Heart right ventricle (tissue), 16 donors: ENCODE measurements around the gene KCNS1. TPM values are rescaled to one million over a fixed set of nuclear protein-coding genes. Genes with fewer than 3 reads are reported as not detected.

Experiments used
- ATAC-seq, 8 donors: fragments of 200-7000 bp; cut with Tn5 transposase; one replicate each; pipeline ENCODE4 v1.9.1; 2020; ENCODE audit warnings: mild to moderate bottlenecking in 8 of 8, moderate library complexity in 8 of 8, moderate number of reproducible peaks in 1 of 8
- DNase-seq, 2 donors: peaks; one replicate each; pipeline ENCODE4 v3.0.0-alpha.2; 2020
- H3K27ac ChIP-seq, 10 donors: fragments of 200-600 bp; sonication (generic) in 2 of 10; one replicate each; pipeline versions ENCODE4 v1.5.0 to v1.8.0; 2020 to 2022; ENCODE audit warnings: mild to moderate bottlenecking in 3 of 10
- H3K27me3 ChIP-seq, 7 donors: fragments of 200-600 bp; one replicate each; pipeline ENCODE4 v1.8.0; 2021 to 2022; ENCODE audit warnings: mild to moderate bottlenecking in 2 of 7
- H3K36me3 ChIP-seq, 9 donors: fragments of 200-600 bp; sonication (generic) in 1 of 9; one replicate each; pipeline versions ENCODE4 v1.5.0 to v1.8.0; 2020 to 2022; ENCODE audit warnings: mild to moderate bottlenecking in 2 of 9
- H3K4me1 ChIP-seq, 9 donors: fragments of 200-600 bp; sonication (generic) in 1 of 9; one replicate each; pipeline versions ENCODE4 v1.5.0 to v1.8.0; 2020 to 2022; ENCODE audit warnings: mild to moderate bottlenecking in 4 of 9
- H3K4me3 ChIP-seq, 10 donors: fragments of 200-600 bp; sonication (generic) in 2 of 10; one replicate each; pipeline versions ENCODE4 v1.5.0 to v1.8.0; 2020 to 2022; ENCODE audit warnings: mild to moderate bottlenecking in 7 of 10, moderate library complexity in 2 of 10
- H3K9me3 ChIP-seq, 11 donors: fragments of 200-600 bp in 10 of 11; sonication (generic) in 2 of 11; one replicate each; pipeline versions ENCODE4 v1.5.0 to v1.8.0; 2013 to 2022; ENCODE audit warnings: mild to moderate bottlenecking in 2 of 11, control low read depth in 1 of 11, moderate library complexity in 1 of 11
- WGBS, 2 donors: extraction: QIAGEN DNeasy Blood & Tissue Kit; methylation state at CpG; one replicate each; pipeline ENCODE4 v1.1.7; 2013; ENCODE audit warnings: inconsistent platforms in 1 of 2; 5-methylcytosine and 5-hydroxymethylcytosine counted together
- intact Hi-C, 10 donors: fragments of 100-400 bp; cut with DNase I; formaldehyde crosslinking; loops; one replicate each; pipeline versions ENCODE4 v1.11.1 to v1.14.2; 2022
- polyA plus RNA-seq, 2 donors: library from polyadenylated mRNA; stranded (reverse); fragments of 200-250 nt; gene quantifications; one replicate each; pipeline ENCODE4 v1.2.3, GENCODE V29; 2013
- total RNA-seq, 10 donors: library from RNA; stranded (reverse); fragmentation: NEBNext Ultra II Directional in 3 of 10; extraction: Animal tissue kit (Norgen Biotek cat#: 25700) in 3 of 10; gene quantifications; one replicate each; pipeline versions ENCODE4 v1.2.1 to v1.2.4, GENCODE V29; 2021 to 2023
- TF ChIP-seq, protein P1 (sequence below), 9 donors: fragments of 200-600 bp; sonication (generic) in 2 of 9; IDR thresholded peaks; one replicate each; pipeline versions ENCODE4 v1.5.0 to v1.8.0; 2021 to 2022; ENCODE audit warnings: antibody characterized with exemption in 9 of 9, mild to moderate bottlenecking in 5 of 9, moderate library complexity in 1 of 9
- donor health status: Arrhythmogenic right ventricular cardiomyopathy.
- donor health status: ischemic (EF 13 %, LVEDD 7.1; RV severe dilation, severe dysfunction).
- donor health status: healthy with polysubstance abuse.
- donor health status: DM: no; HTN: yes; CAD: no.
- donor health status: DM: no; HTN: no; CAD: no.
- donor health status: ischemic (EF 25% LVEDD 6.9; RV normal size, moderate dysfunction).
- donor health status: ischemic (EF 25% LVEDD 5.7; RV mildly dilated, moderate dysfunction).
- donor health status: healthy.
- donor health status: DM: yes; HTN: yes; CAD: no.
- donor health status: Ischemic cardiomyopathy.
- donor health status: ischemic (EF 35%, LVEDD 5.7; RV mildly dilated, moderate dysfunction).
- donor health status: nonischemic (EF 11% LVEDD 7.7; RV severe dilation, severe dysfunction).
- donor health status: DM: yes; HTN: yes; CAD: no.
- donor health status: PGD.
- donor health status: ischemic (EF 29% LVEDD 5.4; RV normal size, mild dysfunction).
- donor health status: nonischemic (EF 23%, LVEDD 6.1; RV moderate dilation, normal function).

Gene KCNS1
- total and polyA plus RNA-seq, 12 donors, result 0.04 to 0.09 TPM; not detected in 10

DNA sequence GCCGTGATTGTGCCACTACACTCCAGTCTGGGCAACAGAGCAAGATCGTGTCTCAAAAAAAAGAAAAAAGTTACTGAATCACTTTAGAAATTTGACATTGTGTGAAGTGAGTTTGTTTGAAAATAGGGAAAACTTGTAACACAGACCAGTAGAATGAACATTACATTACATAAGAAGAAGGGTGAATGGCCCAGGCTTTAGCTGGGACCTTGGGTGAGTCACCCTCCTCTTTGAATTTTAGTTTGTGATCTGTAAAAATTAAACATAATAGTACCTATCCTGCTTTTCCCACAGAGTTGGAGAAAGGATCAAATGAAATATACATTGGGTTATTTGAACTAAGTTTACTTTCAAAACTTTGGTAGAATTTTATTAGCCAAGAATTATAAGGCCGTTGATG, 56.3 kb downstream of the KCNS1 start:
- H3K27me3 ChIP-seq, result no peaks in the 10 kb centered on the region
- no peak overlapping the region for H3K4me3 ChIP-seq
- no peak for DNase-seq
- WGBS, 2 donors, result 96 to 97% methylated on average over 3 of the region's 3 CpGs
- intact Hi-C loops, result loop anchor here in 8 of 10 donors (1.0 to 10.0 kb wide), 8 partner anchors 50 to 248 kb away; no protein-coding TSS in a partner anchor
- H3K27ac ChIP-seq, result no peak overlapping the region
- TF ChIP-seq, protein P1, sequence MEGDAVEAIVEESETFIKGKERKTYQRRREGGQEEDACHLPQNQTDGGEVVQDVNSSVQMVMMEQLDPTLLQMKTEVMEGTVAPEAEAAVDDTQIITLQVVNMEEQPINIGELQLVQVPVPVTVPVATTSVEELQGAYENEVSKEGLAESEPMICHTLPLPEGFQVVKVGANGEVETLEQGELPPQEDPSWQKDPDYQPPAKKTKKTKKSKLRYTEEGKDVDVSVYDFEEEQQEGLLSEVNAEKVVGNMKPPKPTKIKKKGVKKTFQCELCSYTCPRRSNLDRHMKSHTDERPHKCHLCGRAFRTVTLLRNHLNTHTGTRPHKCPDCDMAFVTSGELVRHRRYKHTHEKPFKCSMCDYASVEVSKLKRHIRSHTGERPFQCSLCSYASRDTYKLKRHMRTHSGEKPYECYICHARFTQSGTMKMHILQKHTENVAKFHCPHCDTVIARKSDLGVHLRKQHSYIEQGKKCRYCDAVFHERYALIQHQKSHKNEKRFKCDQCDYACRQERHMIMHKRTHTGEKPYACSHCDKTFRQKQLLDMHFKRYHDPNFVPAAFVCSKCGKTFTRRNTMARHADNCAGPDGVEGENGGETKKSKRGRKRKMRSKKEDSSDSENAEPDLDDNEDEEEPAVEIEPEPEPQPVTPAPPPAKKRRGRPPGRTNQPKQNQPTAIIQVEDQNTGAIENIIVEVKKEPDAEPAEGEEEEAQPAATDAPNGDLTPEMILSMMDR (IDR thresholded peaks at IDR 0.05), result no peak
- ATAC-seq, result no peak
- H3K36me3 ChIP-seq, result peaks cover 0 to 45% (median 0%) of the 10 kb centered on the region in 9 donors
- peaks cover 0 to 52% (median 5%) of the 10 kb centered on the region in 9 donors for H3K4me1 ChIP-seq
- peaks cover 0 to 6% (median 0%) of the 10 kb centered on the region in 11 donors for H3K9me3 ChIP-seq

DNA sequence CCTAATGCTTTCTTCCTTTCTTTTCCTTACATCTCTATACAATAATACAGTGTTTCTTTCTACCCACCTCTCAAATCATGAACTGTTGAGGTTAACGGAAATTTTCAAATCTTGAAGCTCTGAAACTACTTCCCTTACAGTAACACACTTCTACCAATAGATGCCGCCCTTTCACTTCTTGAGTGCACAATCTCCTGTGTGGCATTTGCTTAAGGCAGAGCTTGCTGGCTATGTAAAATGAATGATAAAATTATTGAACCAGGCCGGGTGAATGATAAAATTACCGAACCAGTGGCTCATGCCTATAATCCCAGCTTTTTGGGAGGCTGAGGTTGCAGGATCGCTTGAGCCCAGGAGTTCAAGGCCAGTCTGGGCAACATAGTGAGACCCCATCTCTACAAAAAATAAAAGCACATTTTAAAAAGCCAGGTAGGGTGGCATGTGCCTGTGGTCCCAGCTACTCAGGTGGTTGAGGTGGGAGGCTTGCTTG, 56.8 kb downstream of the KCNS1 start:
- DNase-seq, result peak in 1 of 2 donors; percentile 35
- WGBS, 2 donors, result 30 to 38% methylated on average over 5 of the region's 5 CpGs
- H3K4me3 ChIP-seq, result no peak overlapping the region
- H3K36me3 ChIP-seq, result peaks cover 0 to 45% (median 0%) of the 10 kb centered on the region in 9 donors
- peak in 6 of 8 donors; percentile 53 to 76 (median 60) for ATAC-seq
- H3K9me3 ChIP-seq, result peaks cover 0 to 6% (median 0%) of the 10 kb centered on the region in 11 donors
- H3K27ac ChIP-seq, result no peak overlapping the region
- peaks cover 0 to 51% (median 0%) of the 10 kb centered on the region in 9 donors for H3K4me1 ChIP-seq
- TF ChIP-seq, protein P1 (IDR thresholded peaks at IDR 0.05), result peak; percentile 65 to 89 (median 86)
- intact Hi-C loops, result loop anchor here in 8 of 10 donors (1.0 to 10.0 kb wide), 8 partner anchors 51 to 249 kb away; no protein-coding TSS in a partner anchor
- no peaks in the 10 kb centered on the region for H3K27me3 ChIP-seq

DNA sequence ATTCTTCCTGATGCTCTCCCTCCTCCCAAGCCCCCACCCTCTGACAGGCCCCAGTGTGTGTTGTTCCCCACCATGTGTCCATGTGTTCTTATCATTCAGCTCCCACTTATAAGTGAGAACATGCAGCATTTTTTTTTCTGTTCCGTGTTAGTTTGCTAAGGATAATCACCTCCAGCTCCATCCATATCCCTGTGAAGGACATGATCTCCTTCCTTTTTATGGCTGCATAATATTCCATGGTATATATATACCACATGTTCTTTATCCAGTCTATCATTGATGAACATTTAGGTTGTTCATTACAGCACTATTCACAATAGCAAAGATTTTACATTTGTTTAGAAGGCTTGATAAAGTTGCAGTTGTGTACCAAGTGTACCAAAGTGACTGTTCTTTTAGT, 57.9 kb downstream of the KCNS1 start:
- intact Hi-C loops, result loop anchor here in 6 of 10 donors (2.0 to 10.0 kb wide), 5 partner anchors 52 to 249 kb away; no protein-coding TSS in a partner anchor
- ATAC-seq (no peak), DNase-seq (no peak)
- H3K4me3 ChIP-seq, result no peak overlapping the region
- no peaks in the 10 kb centered on the region for H3K27me3 ChIP-seq
- no peak overlapping the region for H3K27ac ChIP-seq
- peaks cover 0 to 33% (median 0%) of the 10 kb centered on the region in 9 donors for H3K36me3 ChIP-seq
- H3K4me1 ChIP-seq, result peaks cover 0 to 58% (median under 1%) of the 10 kb centered on the region in 9 donors
- TF ChIP-seq, protein P1 (IDR thresholded peaks at IDR 0.05), result no peak
- H3K9me3 ChIP-seq, result peaks cover 0 to 6% (median 0%) of the 10 kb centered on the region in 11 donors
- 93 to 98% methylated on average over 1 of the region's 1 CpG for WGBS, 2 donors

Other genes starting within 250 kb of the KCNS1 start
- 100 to 1,000 TPM in 8 of 10 donors, 10 to 100 TPM in 2; 89.1 to 130 (median 116) TPM for gene YWHAB, start 215.4 kb downstream of the KCNS1 start, total RNA-seq
- gene YWHAB, start 215.4 kb downstream of the KCNS1 start, polyA plus RNA-seq, result 10 to 100 TPM; 37.9 to 96.7 TPM
- 1 to 10 TPM in 9 of 10 donors, under 1 TPM in 1; 0.89 to 3.4 (median 1.8) TPM for gene PABPC1L, start 191.1 kb downstream of the KCNS1 start, total RNA-seq
- gene PABPC1L, start 191.1 kb downstream of the KCNS1 start, polyA plus RNA-seq, result 10 to 100 TPM in 1 of 2 donors, 1 to 10 TPM in 1; 2.6 to 14.3 TPM
- 10 to 100 TPM in 5 of 10 donors, 1 to 10 TPM in 5; 7.8 to 15.8 (median 10.3) TPM for gene TOMM34, start 140.7 kb downstream of the KCNS1 start, total RNA-seq
- 10 to 100 TPM in 1 of 2 donors, 1 to 10 TPM in 1; 3.4 to 21.2 TPM for gene TOMM34, start 140.7 kb downstream of the KCNS1 start, polyA plus RNA-seq
- gene STK4, start 134.6 kb downstream of the KCNS1 start, total RNA-seq, result 10 to 100 TPM in 2 of 10 donors, 1 to 10 TPM in 8; 7.7 to 18.1 (median 8.2) TPM
- 1 to 10 TPM; 3.7 to 4.8 TPM for gene STK4, start 134.6 kb downstream of the KCNS1 start, polyA plus RNA-seq
- gene WFDC5, start 14.0 kb upstream of the KCNS1 start, total RNA-seq, result not detected
- not detected for gene WFDC5, start 14.0 kb upstream of the KCNS1 start, polyA plus RNA-seq
- gene WFDC12, start 23.3 kb upstream of the KCNS1 start, total RNA-seq, result not detected
- gene WFDC12, start 23.3 kb upstream of the KCNS1 start, polyA plus RNA-seq, result not detected
- 1 to 10 TPM in 1 of 10 donors, under 1 TPM in 1, not detected in 8; 0.57 to 1.9 TPM for gene PI3, start 73.8 kb upstream of the KCNS1 start, total RNA-seq
- gene PI3, start 73.8 kb upstream of the KCNS1 start, polyA plus RNA-seq, result under 1 TPM in 1 of 2 donors, not detected in 1; 0.67 TPM
- gene SEMG1, start 105.9 kb upstream of the KCNS1 start, total RNA-seq, result not detected
- gene SEMG1, start 105.9 kb upstream of the KCNS1 start, polyA plus RNA-seq, result not detected
- not detected for gene SEMG2, start 120.2 kb upstream of the KCNS1 start, total RNA-seq
- not detected for gene SEMG2, start 120.2 kb upstream of the KCNS1 start, polyA plus RNA-seq
- gene SLPI, start 153.4 kb upstream of the KCNS1 start, total RNA-seq, result 1 to 10 TPM in 4 of 10 donors, under 1 TPM in 2, not detected in 4; 0.43 to 5.1 (median 1.2) TPM
- 1 to 10 TPM; 2.6 to 2.9 TPM for gene SLPI, start 153.4 kb upstream of the KCNS1 start, polyA plus RNA-seq
- not detected for gene RBPJL, start 205.7 kb upstream of the KCNS1 start, total RNA-seq
- under 1 TPM in 1 of 2 donors, not detected in 1; 0.06 TPM for gene RBPJL, start 205.7 kb upstream of the KCNS1 start, polyA plus RNA-seq
- under 1 TPM in 2 of 10 donors, not detected in 8; 0.24 to 0.28 TPM for gene MATN4, start 207.2 kb upstream of the KCNS1 start, total RNA-seq
- gene MATN4, start 207.2 kb upstream of the KCNS1 start, polyA plus RNA-seq, result under 1 TPM in 1 of 2 donors, not detected in 1; 0.06 TPM
- gene SDC4, start 247.3 kb upstream of the KCNS1 start, total RNA-seq, result 100 to 1,000 TPM in 5 of 10 donors, 10 to 100 TPM in 5; 66.9 to 161 (median 102) TPM
- 10 to 100 TPM; 48.4 to 64.5 TPM for gene SDC4, start 247.3 kb upstream of the KCNS1 start, polyA plus RNA-seq